Measurements from ENCODE around the gene MTFR1L. TPM values are rescaled to one million over a fixed set of nuclear protein-coding genes. Genes with fewer than 3 reads are reported as not detected.
A peak's percentile ranks its signal among the peaks of the same experiment; 100 is the strongest.

MTFR1L gene
- total and polyA plus RNA-seq, 9 of the 15 experiments (the other 6 are each of a cell fraction or from before 2014, with no cell fraction given): 41.4 to 98.5 (median 53.7) TPM

- TF ChIP-seq REST (IDR thresholded peaks at IDR 0.05; ENCODE audit: borderline replicate concordance): peak; percentile 82
- peak; percentile 88 for TF ChIP-seq REST (CRISPR knock-in tag; IDR thresholded peaks at IDR 0.05; ENCODE audit: low read depth)
- peak; percentile 57 for TF ChIP-seq PKNOX1 (IDR thresholded peaks at IDR 0.05)
- TF ChIP-seq MYNN (IDR thresholded peaks at IDR 0.05): 0 out of 2 replicates have a peak, but pooled peaks have one; percentile 13
- no peak for TF ChIP-seq MYNN (CRISPR knock-in tag; IDR thresholded peaks at IDR 0.05)
- TF ChIP-seq MXI1 (IDR thresholded peaks at IDR 0.05; ENCODE audit: low read depth, low read length): 0 out of 2 replicates have a peak, but pooled peaks have one; percentile 24
- 0 out of 2 replicates have a peak, but pooled peaks have one; percentile 51 for TF ChIP-seq E2F4 (CRISPR knock-in tag; IDR thresholded peaks at IDR 0.05; ENCODE audit: low read depth)
- TF ChIP-seq DDX20 (tag; IDR thresholded peaks at IDR 0.05; ENCODE audit: low read depth): no peak
- TF ChIP-seq RBBP5 (IDR thresholded peaks at IDR 0.05; ENCODE audit: borderline replicate concordance, insufficient read depth, low read length, poor library complexity, severe bottlenecking): peak; percentile 38
- TF ChIP-seq THAP12 (CRISPR knock-in tag; IDR thresholded peaks at IDR 0.05): peak; percentile 73
- peak; percentile 38 for TF ChIP-seq FIP1L1 (IDR thresholded peaks at IDR 0.05; ENCODE audit: low read depth, low read length, poor library complexity, severe bottlenecking)
- TF ChIP-seq GTF2F1 (IDR thresholded peaks at IDR 0.05; ENCODE audit: low read depth, low read length): peak; percentile 54; the same call in 1 of the 2 replicates
- no peak for TF ChIP-seq TEAD4 (IDR thresholded peaks at IDR 0.05; ENCODE audit: low read length)
- peak; percentile 95; the same call in 1 of the 2 replicates for TF ChIP-seq TEAD4 (CRISPR knock-in tag; IDR thresholded peaks at IDR 0.05; ENCODE audit: borderline replicate concordance)
- peak; percentile 66; the same call in 1 of the 2 replicates for TF ChIP-seq EP400 (IDR thresholded peaks at IDR 0.05)
Observed at GRCh38 chr1:25875154-25875855, 55.6 kb downstream of the MTFR1L start, which contains the start of gene PAQR7 (continued).
